Breast epithelium (tissue), 4 donors: ENCODE results near the gene OSBPL2. TPM values are rescaled to one million over a fixed set of nuclear protein-coding genes. Genes with fewer than 3 reads are reported as not detected.

Source experiments
- DNase-seq, 2 donors: peaks; one replicate each; pipeline ENCODE4 v3.0.0-alpha.2; 2019; ENCODE audit warnings: low spot score in 2 of 2
- H3K27ac ChIP-seq, 2 donors: fragments of 200-600 bp; sonication (generic) in 1 of 2; one replicate each; pipeline ENCODE4 v1.5.1; 2016 to 2019; ENCODE audit warnings: mild to moderate bottlenecking in 1 of 2
- H3K27me3 ChIP-seq, 2 donors: fragments of 200-600 bp; sonication (generic) in 1 of 2; one replicate each; pipeline versions ENCODE4 v1.5.1 to v1.6.0; 2017 to 2019; ENCODE audit warnings: control low read depth in 1 of 2, mild to moderate bottlenecking in 1 of 2
- H3K36me3 ChIP-seq: fragments of 200-600 bp; one replicate; pipeline ENCODE4 v1.5.1; 2019
- H3K4me1 ChIP-seq, 2 donors: fragments of 200-600 bp; sonication (generic); one replicate each; pipeline ENCODE4 v1.5.1; 2016 to 2019; ENCODE audit warnings: control low read depth in 1 of 2
- H3K4me3 ChIP-seq, 3 donors: fragments of 200-600 bp; sonication (generic); 1 replicate in 2 of 3; 2 replicates in 1 of 3; pipeline ENCODE4 v1.5.1; 2016 to 2019; ENCODE audit warnings: mild to moderate bottlenecking in 3 of 3, moderate library complexity in 2 of 3
- H3K9me3 ChIP-seq, 2 donors: fragments of 200-600 bp; sonication (generic) in 1 of 2; one replicate each; pipeline ENCODE4 v1.5.1; 2016 to 2019; ENCODE audit warnings: control low read depth in 1 of 2
- CTCF ChIP-seq, 3 donors: fragments of 450-650 bp; IDR thresholded peaks; one replicate each; pipeline ENCODE4 v1.5.1; 2016 to 2017; ENCODE audit warnings: antibody characterized with exemption in 3 of 3, mild to moderate bottlenecking in 3 of 3, moderate library complexity in 3 of 3
- POLR2A ChIP-seq: fragments of 450-650 bp; IDR thresholded peaks from one replicate; pipeline ENCODE4 v1.6.1; 2016; ENCODE audit warnings: antibody characterized with exemption, mild to moderate bottlenecking, moderate library complexity
- POLR2AphosphoS5 ChIP-seq, 3 donors: sonication (generic); formaldehyde crosslinking; IDR thresholded peaks; one replicate each; pipeline ENCODE4 v1.6.1; 2017; ENCODE audit warnings: antibody characterized with exemption in 3 of 3
- intact Hi-C: fragments of 100-400 bp; cut with DNase I; formaldehyde crosslinking; loops from one replicate; pipeline ENCODE4 v1.15.1; 2023; ENCODE audit warnings: low total_unique reads
- total RNA-seq, 3 donors: library from RNA; depleted of rRNA; stranded (reverse); fragments of >200 nt; gene quantifications; one replicate each; pipeline ENCODE4 v1.1.0, GENCODE V29; 2016

Gene OSBPL2
- total RNA-seq, 3 donors from 2014 or later = 25.0 to 46.1 (median 38.0) TPM

- intact Hi-C loops = no loop called here
- no peaks in the 10 kb centered on the region for H3K27me3 ChIP-seq
- H3K4me1 ChIP-seq = peaks cover 0 to under 1% of the 10 kb centered on the region in 2 donors
- no peak overlapping the region for H3K27ac ChIP-seq
- TF ChIP-seq POLR2A (no peak), CTCF (IDR thresholded peaks at IDR 0.05) (no peak), POLR2AphosphoS5 (IDR thresholded peaks at IDR 0.05) (no peak)
- no peak overlapping the region for H3K4me3 ChIP-seq
- no peaks in the 10 kb centered on the region for H3K9me3 ChIP-seq
- DNase-seq = no peak
- no peaks in the 10 kb centered on the region for H3K36me3 ChIP-seq
Measured at GRCh38 chr20:62298577-62299249, 60.4 kb downstream of the OSBPL2 start.

GRCh38 chr20:62299666-62300236, 61.4 kb downstream of the OSBPL2 start:
- DNase-seq = no peak
- TF ChIP-seq CTCF (IDR thresholded peaks at IDR 0.05) (no peak), POLR2AphosphoS5 (IDR thresholded peaks at IDR 0.05) (no peak), POLR2A (no peak)
- Histone ChIP-seq H3K4me1 (peaks cover 4 to 11% of the 10 kb centered on the region in 2 donors), H3K4me3 (no peak overlapping the region), H3K27me3 (no peaks in the 10 kb centered on the region), H3K9me3 (no peaks in the 10 kb centered on the region), H3K27ac (no peak overlapping the region), H3K36me3 (no peaks in the 10 kb centered on the region)
- intact Hi-C loops = loop anchor here (5.0 kb wide), 1 partner anchor 88 kb away; the partner anchor contains the start of gene RPS21

- no peaks in the 10 kb centered on the region for H3K9me3 ChIP-seq
- H3K27ac ChIP-seq = no peak overlapping the region
- H3K27me3 ChIP-seq = no peaks in the 10 kb centered on the region
- no peak overlapping the region for H3K4me3 ChIP-seq
- TF ChIP-seq POLR2A (no peak), POLR2AphosphoS5 (IDR thresholded peaks at IDR 0.05) (no peak), CTCF (IDR thresholded peaks at IDR 0.05) (no peak)
- H3K36me3 ChIP-seq = no peaks in the 10 kb centered on the region
- intact Hi-C loops = loop anchor here (5.0 kb wide), 1 partner anchor 87 kb away; the partner anchor contains the start of gene RPS21
- peaks cover 6 to 14% of the 10 kb centered on the region in 2 donors for H3K4me1 ChIP-seq
- DNase-seq = no peak
Measured at GRCh38 chr20:62300319-62300718, 62.0 kb downstream of the OSBPL2 start.

GRCh38 chr20:62301111-62301668, 62.9 kb downstream of the OSBPL2 start:
- Histone ChIP-seq H3K27me3 (no peaks in the 10 kb centered on the region), H3K36me3 (no peaks in the 10 kb centered on the region), H3K4me3 (no peak overlapping the region), H3K27ac (peak overlapping the region in 1 of 2 donors; percentile 99), H3K4me1 (peaks cover 6 to 14% of the 10 kb centered on the region in 2 donors), H3K9me3 (no peaks in the 10 kb centered on the region)
- DNase-seq = no peak
- intact Hi-C loops = loop anchor here (5.0 kb wide), 1 partner anchor 86 kb away; the partner anchor contains the start of gene RPS21
- no peak for TF ChIP-seq POLR2AphosphoS5 (IDR thresholded peaks at IDR 0.05)
- TF ChIP-seq POLR2A = no peak
- no peak for TF ChIP-seq CTCF (IDR thresholded peaks at IDR 0.05)
